Right kidney (tissue), 1 donor: Measurements from ENCODE around the gene UCN2.

Experiments used
- DNase-seq: peaks from one replicate; pipeline ENCODE4 v3.0.0-alpha.2; 2016

Gene UCN2

DNA sequence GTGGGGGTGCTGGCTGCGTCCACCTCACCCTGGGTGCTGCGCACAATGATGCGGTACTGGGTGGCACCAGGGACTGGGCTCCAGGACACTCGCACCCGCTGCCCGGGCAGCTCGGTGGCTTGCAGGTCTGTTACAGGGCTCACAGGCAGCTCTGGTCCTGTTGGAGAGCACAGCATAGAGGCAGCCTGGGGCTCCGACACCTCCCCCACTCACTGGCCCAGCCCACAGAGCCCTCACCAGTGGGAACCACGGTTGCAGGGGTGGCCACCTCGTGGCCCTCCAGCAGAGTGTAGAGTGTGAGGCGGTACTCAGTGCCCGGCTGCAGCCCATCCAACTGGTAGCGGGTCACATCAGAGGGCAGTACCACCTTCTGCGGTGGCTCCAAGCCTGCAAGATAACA, 27.9 kb upstream of the UCN2 start:
- DNase-seq: no peak

DNA sequence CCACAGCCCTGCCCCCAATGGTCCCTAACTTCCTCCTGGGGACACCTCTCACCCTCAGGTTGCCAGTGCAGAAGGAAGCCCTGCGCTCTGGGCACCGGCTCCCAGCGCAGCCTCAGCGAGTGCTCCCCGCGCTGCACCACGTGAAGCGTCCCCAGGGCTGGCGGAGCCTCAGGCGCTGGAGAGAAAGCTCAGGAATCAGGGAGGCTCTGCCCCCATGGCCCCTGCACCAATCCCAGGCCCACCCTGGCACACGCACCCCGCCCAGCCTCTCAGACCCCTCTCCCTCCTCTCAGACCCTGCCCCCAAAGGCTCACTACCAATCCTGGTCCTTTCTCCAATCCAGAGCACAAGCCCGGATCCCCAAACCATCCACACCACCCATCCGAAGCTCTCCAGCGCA, 24.6 kb upstream of the UCN2 start:
- no peak for DNase-seq

DNA sequence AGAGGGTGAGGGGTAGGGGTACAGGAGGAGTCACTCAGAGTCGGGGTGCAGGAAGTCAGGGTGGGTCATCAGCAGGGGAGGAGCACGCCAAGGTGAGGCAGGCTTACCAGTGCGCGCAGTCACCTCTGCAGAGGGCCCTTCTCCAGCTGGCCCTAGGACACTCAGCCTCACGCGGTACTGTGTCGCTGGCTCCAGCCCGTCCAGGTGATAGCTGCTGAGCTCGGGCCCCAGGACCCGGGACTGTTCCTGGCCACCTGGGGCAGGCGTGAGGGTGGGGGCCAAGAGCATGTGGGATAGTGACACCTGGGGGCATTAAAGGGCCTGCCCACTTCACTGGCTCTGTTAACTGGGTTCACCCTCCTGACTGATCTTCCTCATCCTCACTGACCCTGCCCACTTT, 24.1 kb upstream of the UCN2 start:
- DNase-seq: no peak

DNA sequence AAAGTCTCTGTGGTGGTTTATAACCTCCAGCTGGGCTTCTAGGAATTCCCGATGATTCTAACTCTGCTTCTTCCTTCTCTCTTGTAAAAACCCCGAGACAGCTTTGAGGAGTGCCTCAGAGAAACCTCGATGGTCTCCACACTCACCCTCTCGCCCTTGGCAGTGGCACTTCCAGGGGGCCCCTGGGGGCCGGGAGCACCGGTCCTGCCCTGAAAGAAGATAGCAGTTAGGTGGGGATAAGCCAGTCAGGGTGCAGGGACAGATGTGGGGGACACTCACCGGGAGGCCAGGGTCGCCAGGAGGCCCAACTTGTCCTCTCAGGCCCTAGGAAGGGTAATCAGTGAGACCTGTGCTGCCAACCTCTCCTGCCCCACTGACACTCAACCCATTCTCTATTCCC, 21.8 kb upstream of the UCN2 start:
- DNase-seq: no peak

DNA sequence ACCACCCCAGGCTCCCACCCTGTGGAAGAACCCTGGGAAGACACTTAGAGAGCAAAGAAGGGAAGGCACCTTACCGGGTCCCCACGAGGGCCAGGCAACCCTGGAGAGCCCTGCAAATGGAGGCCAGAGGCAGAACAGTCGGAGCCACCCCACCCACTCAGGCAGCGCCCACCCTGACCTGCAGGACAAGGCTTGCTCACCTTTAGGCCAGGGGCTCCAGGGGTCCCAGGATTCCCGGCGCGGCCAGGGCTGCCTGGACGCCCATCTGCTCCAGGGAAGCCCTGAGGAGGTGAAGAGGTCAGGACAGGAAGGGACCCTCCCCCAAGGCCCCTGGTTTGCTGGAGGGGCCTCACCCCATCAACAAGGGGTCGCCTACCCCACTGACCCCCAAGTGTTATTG, 21.3 kb upstream of the UCN2 start:
- DNase-seq: no peak

DNA sequence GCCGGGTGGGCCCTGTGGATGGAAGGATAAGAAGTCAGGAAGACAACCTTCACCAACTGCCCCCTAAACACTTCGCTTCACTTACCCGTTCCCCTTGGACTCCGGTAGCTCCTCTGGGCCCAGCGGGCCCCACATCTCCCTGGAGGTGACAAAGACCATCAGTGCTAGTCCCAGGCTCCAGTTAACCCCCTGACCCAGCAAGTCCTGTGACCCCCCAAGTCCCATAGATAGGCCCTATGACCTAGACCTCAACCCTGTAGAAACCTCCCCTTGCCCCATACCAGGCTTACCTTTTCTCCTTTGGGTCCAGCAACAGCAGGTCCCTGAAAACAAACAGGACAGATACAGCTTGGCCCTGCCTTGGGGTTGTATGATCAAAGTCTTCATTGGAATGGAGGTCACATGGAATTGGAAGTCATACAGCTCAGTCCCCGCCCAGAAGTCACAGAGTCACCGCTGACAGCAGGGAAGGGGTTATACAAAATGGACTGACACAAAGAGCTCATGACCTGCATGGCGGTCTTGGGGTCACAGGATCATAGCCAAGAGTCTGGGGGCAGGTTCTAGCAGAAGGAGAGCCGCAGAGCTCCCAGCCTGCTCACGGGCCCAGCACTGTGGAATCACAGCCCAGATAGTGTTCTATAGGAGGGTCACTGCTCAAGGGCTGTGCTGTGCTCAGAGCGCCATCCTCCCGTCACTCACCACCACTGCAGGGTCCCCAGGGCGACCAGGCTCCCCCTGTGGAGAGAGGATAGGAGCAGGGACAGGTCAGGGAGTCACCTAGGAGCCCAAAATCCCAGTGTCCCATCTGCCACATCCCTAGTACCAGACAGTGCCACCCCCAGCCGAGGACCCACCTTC, 18.3 kb upstream of the UCN2 start:
- DNase-seq: no peak

DNA sequence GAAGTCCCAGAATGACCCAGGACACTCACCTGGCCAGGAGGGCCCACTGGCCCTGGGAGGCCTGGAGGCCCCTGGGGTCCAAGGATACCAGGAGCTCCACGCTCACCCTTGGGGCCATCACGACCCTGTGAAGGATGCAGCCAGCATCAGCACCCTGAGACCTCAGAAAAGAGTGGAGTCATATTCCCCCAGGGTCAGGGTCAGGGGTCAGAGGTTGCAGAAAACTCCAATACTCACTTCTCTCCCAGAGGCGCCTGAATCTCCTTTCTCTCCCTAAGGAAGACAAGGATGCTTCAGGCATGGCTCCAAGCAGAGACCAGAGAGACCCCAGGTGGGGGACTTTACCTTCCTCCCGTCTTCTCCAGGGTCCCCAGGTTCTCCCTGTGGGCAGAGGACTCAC, 13.1 kb upstream of the UCN2 start:
- DNase-seq: no peak

DNA sequence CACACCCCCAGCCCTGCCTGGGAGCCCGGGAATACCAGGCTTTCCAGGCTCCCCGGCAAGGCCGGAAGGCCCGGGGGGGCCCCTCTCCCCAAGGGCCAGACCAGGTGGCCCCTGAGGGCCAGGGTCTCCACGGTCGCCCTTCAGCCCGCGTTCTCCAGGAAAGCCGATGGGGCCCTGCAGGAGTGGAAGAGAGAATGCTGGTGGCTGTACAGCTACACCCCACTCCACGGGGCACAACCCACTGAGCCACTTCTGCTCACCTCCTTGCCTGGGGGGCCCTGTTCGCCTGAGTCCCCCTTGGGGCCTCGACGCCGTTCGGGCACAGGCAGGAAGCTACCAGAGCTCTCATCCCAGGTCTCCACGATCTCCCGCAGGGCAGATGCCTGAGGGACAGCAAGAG, 11.8 kb upstream of the UCN2 start:
- no peak for DNase-seq

DNA sequence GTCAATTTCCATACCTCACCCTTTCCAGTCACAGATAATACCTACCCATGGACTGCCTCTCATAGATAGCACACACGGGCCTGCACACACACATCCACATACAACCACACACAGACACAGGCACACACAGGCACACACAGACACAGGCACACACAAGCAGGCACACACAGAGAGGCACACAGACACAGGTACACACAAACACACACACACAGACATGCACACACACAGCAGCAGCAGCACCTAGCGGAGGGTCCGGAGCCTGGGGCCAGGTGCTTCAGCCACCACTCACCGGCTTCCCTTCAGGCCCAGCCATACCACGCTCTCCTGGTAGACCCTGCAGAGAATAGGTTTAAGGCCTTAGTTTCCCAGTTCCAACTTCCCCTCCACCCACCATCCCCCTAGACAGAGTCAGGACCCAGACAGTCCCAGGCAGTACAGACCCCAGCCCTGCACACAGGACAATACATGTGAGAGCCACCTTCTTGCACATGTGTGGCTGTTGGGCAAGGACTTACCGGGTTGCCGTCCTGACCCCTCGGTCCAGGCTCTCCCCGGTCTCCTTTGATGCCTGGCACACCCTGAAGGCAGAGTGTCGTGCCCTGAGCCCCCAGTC, 10.5 kb upstream of the UCN2 start:
- DNase-seq: no peak

DNA sequence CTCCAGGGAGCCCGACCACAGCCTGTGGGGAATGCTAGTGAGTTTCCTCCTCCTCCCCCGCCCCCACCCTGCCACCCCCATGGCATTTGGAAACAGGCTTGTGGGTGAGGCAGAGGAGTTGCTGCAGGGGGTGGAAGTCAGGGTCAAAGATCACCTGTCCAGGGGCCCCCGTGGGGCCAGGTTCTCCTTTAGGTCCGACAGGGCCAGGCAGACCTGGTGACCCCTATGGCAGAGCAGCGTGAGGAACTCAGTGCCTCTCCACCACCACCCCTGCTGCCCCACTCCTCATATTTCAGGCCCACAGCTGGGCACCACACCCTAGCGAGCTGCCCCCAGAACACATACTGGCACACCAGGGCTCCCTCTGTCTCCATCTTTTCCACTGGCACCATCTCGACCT, 8.9 kb upstream of the UCN2 start:
- DNase-seq: no peak

DNA sequence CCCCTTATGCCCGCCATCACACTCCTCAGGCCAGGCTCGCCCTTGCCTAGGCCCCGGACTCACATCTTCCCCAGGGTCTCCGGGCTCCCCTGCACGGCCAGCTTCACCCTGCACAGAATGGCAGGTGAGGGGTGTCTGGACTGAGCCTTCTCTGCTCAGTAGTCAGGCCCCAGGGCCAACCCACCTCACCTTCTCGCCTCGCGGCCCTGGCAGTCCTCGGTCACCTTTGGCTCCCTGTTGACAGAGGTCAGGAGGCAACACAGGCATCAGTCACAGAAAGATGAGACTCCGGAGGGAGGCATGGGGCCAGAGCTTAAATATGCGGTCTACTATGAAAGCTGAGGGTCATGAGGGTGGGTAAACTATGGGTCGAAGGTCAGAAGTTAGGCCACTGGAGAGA, 8.4 kb upstream of the UCN2 start:
- no peak for DNase-seq

DNA sequence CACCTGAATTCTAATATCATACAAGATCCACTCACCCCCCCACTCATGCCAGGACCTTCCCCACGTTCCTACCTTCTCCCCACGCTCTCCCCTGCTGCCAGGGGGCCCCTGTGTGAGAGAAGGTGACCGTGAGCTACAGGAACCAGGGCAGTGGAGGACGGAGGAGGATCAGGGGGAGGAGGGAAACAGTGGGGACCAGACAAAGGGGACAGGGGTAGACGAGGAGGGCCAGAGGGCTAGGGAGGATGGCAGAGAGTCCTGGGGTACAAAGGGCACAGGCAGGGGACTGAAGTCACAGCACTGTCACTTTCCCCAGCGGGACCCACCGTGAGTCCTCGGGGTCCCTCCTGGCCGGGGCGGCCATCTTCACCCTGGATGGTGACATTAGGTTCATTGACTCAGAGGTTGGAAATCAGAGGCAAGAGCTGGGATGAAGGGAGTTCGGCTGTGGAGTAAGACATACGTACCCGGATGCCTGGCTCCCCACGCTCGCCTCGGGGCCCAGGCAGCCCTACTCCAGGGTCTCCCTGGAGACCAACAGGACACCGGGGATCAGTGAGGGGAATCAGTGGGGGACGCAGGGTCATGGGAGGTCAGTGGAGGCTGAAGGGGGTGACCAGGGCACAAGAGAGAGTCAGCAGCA, 6.3 kb upstream of the UCN2 start:
- no peak for DNase-seq

DNA sequence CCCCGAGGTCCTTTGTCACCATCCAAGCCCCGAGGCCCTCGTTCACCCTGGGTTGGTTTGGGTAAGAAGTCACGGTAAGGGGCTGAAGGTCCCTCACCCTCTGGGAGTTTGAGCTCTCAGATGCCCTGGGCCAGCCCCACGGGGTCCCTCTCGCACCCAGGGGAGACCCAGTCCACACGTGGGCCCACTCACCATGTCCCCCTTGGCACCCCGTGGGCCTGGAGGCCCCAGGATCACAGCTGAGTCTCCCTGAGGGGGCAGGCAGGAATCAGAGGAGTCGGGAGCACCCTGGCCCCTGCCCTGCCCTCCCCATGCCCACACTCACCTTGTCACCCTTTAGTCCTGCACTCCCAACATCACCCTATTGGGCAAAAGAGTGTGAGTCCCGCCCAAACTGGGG, 5.8 kb upstream of the UCN2 start:
- DNase-seq: no peak

DNA sequence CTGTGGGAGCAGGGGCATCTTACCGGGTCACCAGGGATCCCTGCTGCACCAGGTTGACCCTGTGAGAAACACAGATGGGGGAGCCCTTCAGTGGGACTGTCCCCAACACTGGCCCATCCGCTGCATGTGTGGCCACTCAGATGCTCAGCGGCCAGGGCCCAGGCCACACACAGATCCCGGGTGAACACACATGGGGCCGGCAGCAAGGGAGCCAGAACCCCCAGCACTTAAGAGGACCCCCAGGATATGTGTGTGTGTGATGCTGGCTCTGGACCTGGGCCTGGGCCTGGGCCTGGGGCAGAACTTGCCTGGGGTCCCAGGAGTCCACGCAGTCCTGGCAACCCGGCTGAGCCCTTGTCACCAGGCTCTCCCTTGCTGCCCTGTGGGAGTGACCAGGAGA, 4.9 kb upstream of the UCN2 start:
- no peak for DNase-seq

DNA sequence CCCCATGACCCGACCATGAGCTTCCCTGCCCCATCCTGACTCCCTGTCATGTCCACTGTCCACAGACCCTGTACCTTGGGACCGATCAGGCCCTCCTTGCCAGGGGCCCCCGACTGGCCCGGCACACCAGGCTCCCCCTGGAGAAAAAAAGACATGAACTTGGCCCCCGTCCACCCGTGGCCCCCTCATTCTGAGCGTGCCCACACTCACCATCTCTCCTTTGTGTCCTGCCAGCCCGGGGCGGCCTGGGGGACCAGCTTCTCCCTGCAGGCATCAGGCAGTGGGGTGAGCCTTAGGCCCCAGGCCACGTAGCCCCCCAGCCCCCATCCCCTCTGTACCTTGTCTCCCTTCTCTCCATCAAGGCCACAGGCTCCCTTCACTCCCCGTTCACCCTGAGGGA, 3.9 kb upstream of the UCN2 start:
- no peak for DNase-seq

DNA sequence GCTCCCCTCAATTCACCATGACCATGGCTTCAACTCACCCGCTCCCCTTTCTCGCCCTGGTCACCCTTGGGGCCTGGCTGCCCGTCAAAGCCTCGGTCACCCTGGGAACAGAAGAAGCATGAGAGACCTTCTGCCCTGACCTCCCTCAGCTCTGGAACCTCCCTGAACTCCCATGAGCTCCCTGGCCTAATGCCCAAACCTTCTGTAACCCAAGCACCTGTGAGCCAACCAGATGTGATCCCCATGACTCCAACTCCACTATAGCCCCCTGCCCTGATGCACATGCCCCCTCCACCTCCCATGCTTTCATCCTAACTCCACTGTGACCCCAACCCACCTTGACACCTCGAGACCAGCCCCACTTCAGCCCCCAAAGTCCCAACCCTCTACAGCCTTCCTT, 3.5 kb upstream of the UCN2 start:
- DNase-seq: no peak

DNA sequence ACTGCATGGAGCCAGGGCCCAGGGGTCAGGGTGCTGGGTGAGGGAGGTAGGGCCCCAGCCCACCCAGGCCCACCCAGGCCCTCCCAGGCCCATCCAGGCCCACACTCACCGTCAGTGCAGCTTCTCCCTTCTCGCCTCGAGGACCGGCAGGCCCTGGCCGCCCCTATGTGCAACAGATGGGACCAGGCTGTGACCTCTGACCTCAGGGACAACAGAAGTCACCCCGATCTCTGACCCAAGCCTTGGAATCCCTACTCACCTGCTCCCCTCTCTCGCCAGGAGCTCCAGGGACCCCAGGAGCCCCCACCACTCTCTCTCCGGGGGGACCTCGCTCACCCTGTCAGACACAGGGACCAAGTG, 2.8 kb upstream of the UCN2 start:
- no peak for DNase-seq

DNA sequence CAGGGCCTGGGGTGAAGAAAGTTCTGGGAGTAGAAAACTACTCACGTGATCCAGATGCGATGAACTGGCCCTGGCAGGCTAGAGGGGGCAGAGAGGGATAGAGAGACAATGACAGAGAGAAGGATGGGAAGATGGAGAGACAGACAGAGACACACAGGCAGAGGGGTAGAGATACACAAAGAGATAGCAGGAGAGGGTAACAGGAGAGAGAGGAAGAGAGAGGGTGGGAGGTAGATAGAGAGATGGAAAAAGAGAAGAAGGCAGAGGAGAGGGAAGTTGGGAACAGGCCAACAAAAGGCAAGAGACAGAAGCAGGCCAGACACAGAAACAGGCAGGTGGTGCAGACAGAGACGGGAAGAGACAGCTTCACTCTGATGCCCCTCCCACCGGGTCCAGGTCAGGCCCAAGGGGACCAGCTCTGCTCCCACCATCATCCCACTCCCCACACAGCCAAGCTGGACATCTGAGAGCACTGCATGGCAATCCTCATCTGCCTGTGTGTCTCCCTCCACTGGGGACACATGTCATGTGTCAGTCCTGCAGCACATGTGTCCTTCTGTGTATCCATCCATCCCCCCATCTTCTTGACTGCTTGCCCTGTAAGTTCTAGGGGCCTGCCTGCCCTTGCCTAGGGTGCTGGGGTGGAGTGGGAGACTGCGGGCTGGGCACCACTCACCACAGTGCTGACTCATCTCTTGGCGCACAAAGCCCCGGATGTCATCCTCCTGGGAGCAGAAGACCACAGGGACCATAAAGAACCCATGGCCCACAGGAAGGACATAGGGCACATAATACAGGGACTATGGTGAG, 2.2 kb upstream of the UCN2 start:
- DNase-seq: no peak

DNA sequence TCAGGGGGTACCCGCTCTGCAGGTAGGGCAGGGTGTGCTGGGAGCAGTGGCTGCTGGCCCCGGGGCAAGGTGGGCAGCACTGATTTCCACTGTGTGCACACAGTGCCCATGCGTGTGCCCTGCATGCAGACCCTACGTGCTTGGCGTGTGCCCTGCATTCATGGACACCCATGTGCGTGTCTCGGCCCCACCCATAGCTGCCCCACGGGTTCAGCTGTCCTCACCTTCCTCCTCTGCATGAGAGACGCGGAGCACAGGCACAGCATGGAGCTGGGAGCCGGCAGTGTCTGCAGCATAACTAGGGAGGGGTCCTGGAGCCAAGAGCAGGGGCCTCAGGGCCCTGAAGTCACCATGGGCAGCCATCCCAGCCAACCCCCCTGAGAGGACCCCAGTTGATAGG, 1.6 kb upstream of the UCN2 start:
- no peak for DNase-seq

DNA sequence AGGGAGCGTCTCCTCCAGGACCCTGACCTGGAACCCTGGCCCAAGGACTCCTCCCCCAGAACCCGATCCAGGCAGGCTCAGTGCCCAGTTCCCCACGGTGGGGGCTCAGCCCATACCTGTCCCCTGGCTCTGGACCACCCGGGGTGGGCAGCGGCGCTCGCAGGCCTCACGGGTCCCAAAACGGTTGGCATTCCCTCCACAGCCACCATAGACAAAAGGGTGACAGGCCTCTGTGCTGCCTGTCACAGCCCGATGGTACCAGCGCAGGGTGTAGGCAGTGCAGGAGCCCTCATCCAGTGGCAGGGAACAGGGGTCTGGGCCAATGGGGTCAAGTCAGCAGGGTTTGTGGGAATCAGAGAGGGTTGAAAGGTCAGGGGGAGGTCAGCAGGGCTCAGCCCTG, 1.1 kb upstream of the UCN2 start:
- DNase-seq: no peak

DNA sequence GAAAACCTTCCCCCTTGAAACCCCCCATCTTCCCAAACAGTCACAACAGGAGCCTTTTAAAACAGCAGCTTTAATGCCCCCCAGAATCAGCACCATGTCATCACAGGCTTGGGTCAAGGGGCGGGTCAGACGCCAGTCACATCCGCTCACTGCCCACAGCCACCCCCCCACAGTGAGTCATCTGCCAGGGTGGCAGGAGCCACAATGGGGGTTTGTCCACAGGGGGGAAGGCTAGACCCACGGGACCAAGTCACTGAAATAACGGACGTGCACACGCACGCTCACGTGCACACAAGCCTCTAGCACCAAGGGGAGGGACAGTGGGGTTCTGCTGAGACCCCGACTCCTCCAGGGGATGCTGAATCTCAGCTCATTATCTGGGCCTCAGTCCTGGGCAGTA, 441 bp upstream of the UCN2 start:
- no peak for DNase-seq

DNA sequence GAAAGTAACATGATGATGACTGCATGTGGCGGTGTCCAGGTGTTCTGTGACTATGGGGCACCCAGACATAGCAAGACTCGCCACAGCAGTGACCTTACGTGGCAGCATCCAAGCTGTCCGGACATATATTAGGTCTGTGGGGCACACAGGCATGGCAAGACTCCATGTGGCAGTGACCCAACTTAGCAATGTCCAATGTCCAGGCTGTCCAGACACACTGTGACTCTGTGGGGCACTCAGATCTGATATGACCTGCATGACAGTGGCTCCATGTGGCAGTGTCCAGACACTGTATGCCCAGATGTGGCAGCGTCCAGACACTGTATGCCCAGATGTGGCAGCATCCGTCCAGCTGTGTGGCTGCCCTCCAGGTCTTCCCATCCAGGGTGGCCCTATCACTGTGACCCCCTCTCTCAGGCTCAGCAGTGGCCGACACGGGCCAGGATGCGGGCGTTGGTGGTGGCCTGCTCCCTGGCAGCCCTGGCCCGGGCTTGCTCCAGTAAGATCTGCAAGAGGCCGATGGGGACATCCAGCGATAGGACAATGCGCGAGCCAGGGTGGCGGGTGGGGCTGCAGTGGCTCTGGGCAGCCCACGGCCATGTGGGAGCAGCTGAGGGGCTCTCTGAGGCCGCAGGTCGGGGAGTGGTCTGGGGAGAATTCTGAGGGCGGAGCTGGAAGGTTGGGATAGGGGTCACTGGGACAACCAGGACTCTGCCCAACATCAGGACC, 1.1 kb downstream of the UCN2 start:
- DNase-seq: no peak
